K562 (cell line): ENCODE results near the gene SLC25A1. TPM values are rescaled to one million over a fixed set of nuclear protein-coding genes. Genes with fewer than 3 reads are reported as not detected.

Source experiments
- ATAC-seq: fragments of 200-7000 bp; cut with Tn5 transposase; 3 replicates; pipeline ENCODE4 v1.9.1; 2020; ENCODE audit warnings: moderate library complexity
- BruUV-seq: library from RNA; stranded (reverse); fragments of 400-500 nt; replicated peaks from 2 replicates; lab custom pipeline; 2021; lab: Mats Ljungman, UMichigan
- CTCF ChIA-PET: fragments of 300-600 bp; formaldehyde crosslinking; extraction: SDS; loops from one replicate; lab custom pipeline; 2021; ENCODE audit warnings: low intra/inter-chr PET ratio; lab: Yijun Ruan, JAX
- POLR2A ChIA-PET: fragments of 300-600, 350-650 bp; sonication (Branson Sonifier 250); formaldehyde crosslinking; extraction: SDS; loops from one replicate; lab custom pipeline; 2021; ENCODE audit warnings: antibody characterized with exemption, inconsistent platforms; lab: Yijun Ruan, JAX
- DNase-seq, 4 experiments: peaks; one replicate each; pipeline versions ENCODE4 v3.0.0 to v3.0.0-alpha.2; 2011 to 2018; ENCODE audit warnings: low spot score in 3 of 4, mixed read lengths in 3 of 4; ENCODE audit errors: extremely low read depth in 1 of 4
- FAIRE-seq: peaks from 2 replicates; lab custom pipeline; 2011; peaks lifted over from hg19 to GRCh38; lab: Jason Lieb, UNC
- H2AFZ ChIP-seq: 2 replicates; pipeline ENCODE4 v1.6.0; 2011; ENCODE audit warnings: low read depth, low read length, control low read depth, inconsistent platforms
- H3K27ac ChIP-seq: fragments of 200-600 bp; 3 replicates; pipeline ENCODE4 v1.8.0; 2011; ENCODE audit warnings: low read depth, mild to moderate bottlenecking, control low read depth, inconsistent platforms, low read length, moderate library complexity, mixed read lengths; ENCODE audit errors: extremely low read depth
- H3K27me3 ChIP-seq, 2 experiments: fragments of 300-600 bp in 1 of 2; 2 replicates in 1 of 2; 3 replicates in 1 of 2; pipeline versions ENCODE4 v1.6.0 to v1.8.0; 2011; ENCODE audit warnings: inconsistent platforms in 2 of 2, low read length in 2 of 2, mild to moderate bottlenecking in 1 of 2, mixed read lengths in 1 of 2, moderate library complexity in 1 of 2; ENCODE audit not compliant: control insufficient read depth in 2 of 2, insufficient read depth in 2 of 2
- H3K36me3 ChIP-seq: fragments of 300-600 bp; 3 replicates; pipeline ENCODE4 v1.8.0; 2011; ENCODE audit warnings: mild to moderate bottlenecking, low read length, inconsistent platforms; ENCODE audit not compliant: control insufficient read depth, insufficient read depth
- H3K4me1 ChIP-seq, 2 experiments: fragments of 200-600 bp in 1 of 2; replicated peaks in 1 of 2; 2 replicates in 1 of 2; 3 replicates in 1 of 2; pipeline versions ENCODE4 v1.5.1 to v1.8.0; 2011; ENCODE audit warnings: inconsistent platforms in 2 of 2, low read length in 2 of 2, mild to moderate bottlenecking in 1 of 2, mixed read lengths in 1 of 2, moderate library complexity in 1 of 2; ENCODE audit not compliant: control insufficient read depth in 2 of 2, insufficient read depth in 2 of 2
- H3K4me2 ChIP-seq: 2 replicates; pipeline ENCODE4 v1.6.1; 2011; ENCODE audit warnings: low read length, control low read depth, inconsistent platforms, mixed read lengths; ENCODE audit not compliant: insufficient read depth
- H3K4me3 ChIP-seq: fragments of 200-600 bp; sonication (generic), shearing (Covaris generic); 2 replicates; pipeline ENCODE4 v1.5.1; 2016; ENCODE audit warnings: control low read depth, inconsistent platforms
- H3K79me2 ChIP-seq: fragments of 200-600 bp; 3 replicates; pipeline ENCODE4 v1.8.0; 2011; ENCODE audit warnings: low read length, inconsistent platforms; ENCODE audit not compliant: control insufficient read depth, insufficient read depth
- H3K9ac ChIP-seq, 2 experiments: 2 replicates each; pipeline versions ENCODE4 v1.6.0 to v1.6.1; 2011; ENCODE audit warnings: low read depth in 2 of 2, low read length in 2 of 2, control low read depth in 1 of 2, inconsistent platforms in 1 of 2, mild to moderate bottlenecking in 1 of 2, mixed read lengths in 1 of 2; ENCODE audit not compliant: insufficient read depth in 1 of 2
- H3K9me1 ChIP-seq: one replicate; pipeline ENCODE4 v1.6.0; 2011; ENCODE audit warnings: inconsistent platforms, mild to moderate bottlenecking, low read length, moderate library complexity; ENCODE audit not compliant: control insufficient read depth, insufficient read depth
- H3K9me3 ChIP-seq: replicated peaks from 2 replicates; pipeline ENCODE4 v1.5.1; 2011; ENCODE audit warnings: low read depth, low read length, inconsistent platforms; ENCODE audit not compliant: control insufficient read depth, insufficient read depth
- H4K20me1 ChIP-seq: replicated peaks from 2 replicates; pipeline ENCODE4 v1.6.1; 2011; ENCODE audit warnings: low read length, inconsistent platforms, mixed read lengths; ENCODE audit not compliant: control insufficient read depth, insufficient read depth
- BHLHE40 ChIP-seq: IDR thresholded peaks from 2 replicates; pipeline ENCODE4 v1.6.1; 2011; ENCODE audit warnings: low read length, improper control_type of control experiment
- CXXC5 ChIP-seq: fragments of 250-450 bp; sonication (Bioruptor Pico); IDR thresholded peaks from 2 replicates; pipeline ENCODE4 v1.8.0; 2022; ENCODE audit warnings: inconsistent platforms, mild to moderate bottlenecking, moderate library complexity
- E2F6 ChIP-seq, 2 experiments: IDR thresholded peaks; 2 replicates each; pipeline ENCODE4 v1.6.1; 2011; ENCODE audit warnings: borderline replicate concordance in 1 of 2, control low read depth in 1 of 2, low read depth in 1 of 2, low read length in 1 of 2, mild to moderate bottlenecking in 1 of 2, mixed read lengths in 1 of 2, moderate library complexity in 1 of 2; ENCODE audit not compliant: insufficient read depth in 1 of 2, insufficient read length in 1 of 2, poor library complexity in 1 of 2, severe bottlenecking in 1 of 2; ENCODE audit errors: extremely low read depth in 1 of 2
- ELF2 ChIP-seq: fragments of 250-450 bp; sonication (Bioruptor Pico); IDR thresholded peaks from 2 replicates; pipeline ENCODE4 v1.5.0; 2021; ENCODE audit warnings: mild to moderate bottlenecking
- ETS1 ChIP-seq: conservative IDR thresholded peaks from 2 replicates; pipeline ENCODE4 v1.6.1; 2011; ENCODE audit warnings: low read depth, mild to moderate bottlenecking, low read length; ENCODE audit not compliant: control insufficient read depth
- ETV5 ChIP-seq: sonication (generic); formaldehyde crosslinking; IDR thresholded peaks from 2 replicates; pipeline ENCODE4 v1.4.0; 2020; ENCODE audit warnings: low read depth, mild to moderate bottlenecking, missing genetic modification reagents
- HNRNPL ChIP-seq: fragments of 200-400 bp; formaldehyde crosslinking; IDR thresholded peaks from 2 replicates; pipeline ENCODE4 v1.6.1; 2017; ENCODE audit warnings: low read depth, mild to moderate bottlenecking, low read length
- HOMEZ ChIP-seq: fragments of 250-450 bp; sonication (Bioruptor Pico); IDR thresholded peaks from 2 replicates; pipeline ENCODE4 v1.4.0; 2020; ENCODE audit warnings: mild to moderate bottlenecking, moderate library complexity
- MTA2 ChIP-seq: fragments of 450-650 bp; IDR thresholded peaks from 2 replicates; pipeline ENCODE4 v1.6.1; 2016; ENCODE audit warnings: low read depth
- NR4A1 ChIP-seq, 2 experiments: fragments of 250-450 bp in 1 of 2; fragments of 450-650 bp in 1 of 2; sonication (Bioruptor Pico) in 1 of 2; IDR thresholded peaks; 2 replicates each; pipeline versions ENCODE4 v1.4.0 to v1.6.1; 2016 to 2020; ENCODE audit warnings: mild to moderate bottlenecking in 2 of 2, missing compliant biosample characterization in 1 of 2, missing genetic modification characterization in 1 of 2, moderate library complexity in 1 of 2
- POLR2AphosphoS2 ChIP-seq: IDR thresholded peaks from 2 replicates; pipeline ENCODE4 v1.6.1; 2012; ENCODE audit warnings: low read length, improper control_type of control experiment
- SAP30 ChIP-seq: fragments of 200-600 bp; sonication (generic); IDR thresholded peaks from 2 replicates; pipeline ENCODE4 v1.6.1; 2012; ENCODE audit warnings: borderline replicate concordance, low read depth, mild to moderate bottlenecking, moderate library complexity, low read length, control low read depth, inconsistent platforms; ENCODE audit not compliant: insufficient read depth, poor library complexity, severe bottlenecking
- ZNF134 ChIP-seq: fragments of 250-450 bp; sonication (Bioruptor Pico); conservative IDR thresholded peaks from 2 replicates; pipeline ENCODE4 v1.4.0; 2020
- ZNF3 ChIP-seq: fragments of 250-450 bp; sonication (Bioruptor Pico); IDR thresholded peaks from 2 replicates; pipeline ENCODE4 v1.5.0; 2021; ENCODE audit warnings: mild to moderate bottlenecking, moderate library complexity
- WGBS: fragments of 100-300 bp; shearing (Covaris generic); methylation state at CpG from one replicate; pipeline ENCODE4 v1.1.6; 2016; ENCODE audit warnings: low coverage, mixed read lengths; ENCODE audit not compliant: insufficient coverage; ENCODE audit errors: missing lambda C conversion rate; 5-methylcytosine and 5-hydroxymethylcytosine counted together
- in situ Hi-C: fragments of 300-500 bp; cut with MboI; formaldehyde crosslinking; loops from 4 replicates; pipeline ENCODE4 v1.15.0; 2018; ENCODE audit warnings: inconsistent platforms, mixed read lengths
- intact Hi-C: fragments of 100-400 bp; cut with micrococcal nuclease; formaldehyde crosslinking; loops from 2 replicates; pipeline ENCODE4 v1.14.2; 2022
- polyA plus RNA-seq, 8 experiments: library from polyadenylated mRNA; depleted of rRNA in 4 of 8; stranded (reverse) in 5 of 8; unstranded in 3 of 8; fragments of >200 nt; fragmentation: Nextera tagmentation in 2 of 8; fragmentation: Illumina TruSeq in 1 of 8; extraction: Ambion mirVana in 2 of 8; extraction: Trizol in 1 of 8; gene quantifications; 2 replicates each; pipeline versions ENCODE4 v1.2.1 to v1.2.3, GENCODE V29; 2011 to 2014; ENCODE audit warnings: inconsistent platforms in 1 of 8, missing spikeins in 1 of 8
- total RNA-seq, 7 experiments: library from RNA; depleted of rRNA in 6 of 7; stranded (reverse); fragments of >200 nt in 6 of 7; fragmentation: Illumina TruSeq in 2 of 7; extraction: Trizol in 2 of 7; gene quantifications; 2 replicates each; pipeline versions ENCODE4 v1.2.1 to v1.2.3, GENCODE V29; 2011 to 2021; ENCODE audit warnings: low replicate concordance in 1 of 7
- TF ChIP-seq, protein P1 (sequence below): sonication (generic); IDR thresholded peaks from 2 replicates; pipeline ENCODE4 v1.6.1; 2016

Gene SLC25A1
- total and polyA plus RNA-seq, 9 of the 15 experiments (the other 6 are each of a cell fraction or from before 2014, with no cell fraction given): 11.0 to 408 (median 110) TPM

GRCh38 chr22:19175602-19176174 is 2.8 kb downstream of the SLC25A1 start:
- H3K4me2 ChIP-seq: 0 out of 2 replicates have a peak overlapping the region, but pooled peaks have one; percentile 15
- peak overlapping the region in 1 of 2 experiments; percentile 96; a peak in 2 of 4 replicates for H3K9ac ChIP-seq
- in situ Hi-C loops: loop anchor here (5.0 kb wide), 1 partner anchor 452 kb away; no protein-coding TSS in a partner anchor
- peak in 1 of 4 experiments; percentile 79 for DNase-seq
- H3K4me3 ChIP-seq: no peak overlapping the region
- peaks cover 55% of the 10 kb centered on the region for H3K36me3 ChIP-seq
- H3K27me3 ChIP-seq: no peaks in the 10 kb centered on the region
- H4K20me1 ChIP-seq: peaks cover 42% of the 10 kb centered on the region
- BruUV-seq: no TSS peak
- H2AFZ ChIP-seq: no peak overlapping the region
- peaks cover 28% of the 10 kb centered on the region for H3K9me1 ChIP-seq
- peaks cover 77% of the 10 kb centered on the region for H3K79me2 ChIP-seq
- peaks cover 51 to 100% of the 10 kb centered on the region in 2 experiments for H3K4me1 ChIP-seq
- POLR2A ChIA-PET: interaction anchor here (0.6 to 11.1 kb wide), 11 partner anchors 20 to 632 kb away, joined by 3 to 191 read pairs (median 4); partner anchors contain the start of gene DGCR2
- H3K9me3 ChIP-seq: no peaks in the 10 kb centered on the region
- H3K27ac ChIP-seq: peak overlapping the region; percentile 17; the same call in 2 of the 3 replicates
- intact Hi-C loops: loop anchor here (5.0 kb wide), 2 partner anchors 138 to 197 kb away; no protein-coding TSS in a partner anchor
- no peak for ATAC-seq
- CTCF ChIA-PET: no interaction called here
- FAIRE-seq: no peak
- 82% methylated on average over 21 of the region's 21 CpGs for WGBS
- TF ChIP-seq HNRNPL (peak; percentile 84; the same call in 1 of the 2 replicates), HOMEZ (CRISPR knock-in tag) (peak; percentile 20; the same call in 1 of the 2 replicates), ETS1 (no peak), ZNF134 (CRISPR knock-in tag) (no peak), CXXC5 (peak; percentile 43; the same call in 1 of the 2 replicates), E2F6 (IDR thresholded peaks at IDR 0.05; ENCODE audit: borderline replicate concordance in 1 of 2, extremely low read depth in 1 of 2, insufficient read depth in 1 of 2, insufficient read length in 1 of 2, low read depth in 1 of 2, low read length in 1 of 2, poor library complexity in 1 of 2, severe bottlenecking in 1 of 2) (peak in 1 of 2 experiments; percentile 55), ZNF3 (CRISPR knock-in tag) (no peak), ETV5 (no peak), NR4A1 (CRISPR knock-in tag; IDR thresholded peaks at IDR 0.05) (no peak), NR4A1 (tag; IDR thresholded peaks at IDR 0.05) (0 out of 2 replicates have a peak, but pooled peaks have one; percentile 23), POLR2AphosphoS2 (peak; percentile 74), MTA2 (no peak), ELF2 (CRISPR knock-in tag) (0 out of 2 replicates have a peak, but pooled peaks have one; percentile 29), SAP30 (peak; percentile 64), BHLHE40 (peak; percentile 78)
- TF ChIP-seq, protein P1, sequence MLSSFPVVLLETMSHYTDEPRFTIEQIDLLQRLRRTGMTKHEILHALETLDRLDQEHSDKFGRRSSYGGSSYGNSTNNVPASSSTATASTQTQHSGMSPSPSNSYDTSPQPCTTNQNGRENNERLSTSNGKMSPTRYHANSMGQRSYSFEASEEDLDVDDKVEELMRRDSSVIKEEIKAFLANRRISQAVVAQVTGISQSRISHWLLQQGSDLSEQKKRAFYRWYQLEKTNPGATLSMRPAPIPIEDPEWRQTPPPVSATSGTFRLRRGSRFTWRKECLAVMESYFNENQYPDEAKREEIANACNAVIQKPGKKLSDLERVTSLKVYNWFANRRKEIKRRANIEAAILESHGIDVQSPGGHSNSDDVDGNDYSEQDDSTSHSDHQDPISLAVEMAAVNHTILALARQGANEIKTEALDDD: no peak
